ENCODE results near the gene DGKB. TPM values are rescaled to one million over a fixed set of nuclear protein-coding genes. Genes with fewer than 3 reads are reported as not detected.

DGKB gene
- total RNA-seq, 1 donor from 2014 or later = 0.72 TPM

GRCh38 chr7:14602851-14603250, 299.7 kb downstream of the DGKB start:
- no peaks in the 10 kb centered on the region for H3K27me3 Mint-ChIP-seq (ENCODE audit: low read depth)
- H3K4me1 Mint-ChIP-seq = no peaks in the 10 kb centered on the region
- TF ChIP-seq CTCF (conservative IDR thresholded peaks at IDR 0.05) = no peak
- no peak overlapping the region for H3K27ac Mint-ChIP-seq (ENCODE audit: unreplicated experiment)
- no peaks in the 10 kb centered on the region for H3K36me3 Mint-ChIP-seq (ENCODE audit: low read depth)
- no peak for DNase-seq (ENCODE audit: low read depth, low spot score)
- no peak overlapping the region for H3K4me3 Mint-ChIP-seq
- no peaks in the 10 kb centered on the region for H3K9me3 Mint-ChIP-seq

GRCh38 chr7:14600766-14601367, 301.7 kb downstream of the DGKB start:
- no peak for TF ChIP-seq CTCF (conservative IDR thresholded peaks at IDR 0.05)
- H3K27me3 Mint-ChIP-seq (ENCODE audit: low read depth) = no peaks in the 10 kb centered on the region
- H3K36me3 Mint-ChIP-seq (ENCODE audit: low read depth) = no peaks in the 10 kb centered on the region
- DNase-seq (ENCODE audit: low read depth, low spot score) = no peak
- no peak overlapping the region for H3K4me3 Mint-ChIP-seq
- no peaks in the 10 kb centered on the region for H3K4me1 Mint-ChIP-seq
- no peak overlapping the region for H3K27ac Mint-ChIP-seq (ENCODE audit: unreplicated experiment)
- H3K9me3 Mint-ChIP-seq = peaks cover 4% of the 10 kb centered on the region

DNA sequence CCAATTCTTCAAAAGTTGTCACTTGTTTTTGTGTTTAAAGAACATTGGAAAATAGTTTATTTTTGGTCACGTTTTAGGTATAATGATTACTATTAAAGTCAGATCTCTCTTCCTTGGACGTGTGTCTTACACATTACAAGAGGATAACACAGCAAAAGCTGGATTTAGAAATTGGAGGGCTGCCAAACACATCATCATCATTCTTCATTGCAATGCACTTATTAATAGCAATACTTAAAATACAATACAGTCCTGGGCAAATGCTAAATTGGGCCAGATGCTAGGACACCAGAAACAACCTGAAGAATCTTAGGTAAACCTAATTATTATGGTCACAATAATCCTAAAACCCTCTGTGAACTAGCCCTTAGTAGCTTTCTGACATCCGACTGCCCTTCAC, 303.6 kb downstream of the DGKB start:
- no peak for DNase-seq (ENCODE audit: low read depth, low spot score)
- Mint-ChIP-seq H3K9me3 (peaks cover 4% of the 10 kb centered on the region), H3K27ac (ENCODE audit: unreplicated experiment) (no peak overlapping the region), H3K36me3 (ENCODE audit: low read depth) (no peaks in the 10 kb centered on the region), H3K27me3 (ENCODE audit: low read depth) (no peaks in the 10 kb centered on the region), H3K4me1 (no peaks in the 10 kb centered on the region), H3K4me3 (no peak overlapping the region)
- TF ChIP-seq CTCF (conservative IDR thresholded peaks at IDR 0.05) = no peak

DNA sequence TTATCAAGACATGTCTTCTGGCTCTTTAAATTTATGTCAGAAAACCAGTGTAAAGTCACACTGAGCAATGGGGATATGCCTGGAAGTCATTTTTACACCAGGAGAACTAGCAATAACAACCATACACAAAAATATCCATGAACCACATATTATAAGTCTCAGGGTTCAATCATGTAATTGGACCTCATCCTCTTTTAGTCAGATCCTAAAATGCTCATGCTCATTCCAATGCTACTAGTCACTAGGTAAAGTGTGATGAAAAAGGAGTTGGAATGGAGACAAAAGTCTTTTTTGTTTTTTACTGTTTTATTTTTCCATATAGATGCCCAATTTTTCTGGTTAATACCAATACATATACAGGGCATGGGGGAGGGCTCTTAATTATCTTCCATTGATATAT, 306.1 kb downstream of the DGKB start:
- TF ChIP-seq CTCF (conservative IDR thresholded peaks at IDR 0.05) = no peak
- no peak overlapping the region for H3K4me3 Mint-ChIP-seq
- no peaks in the 10 kb centered on the region for H3K36me3 Mint-ChIP-seq (ENCODE audit: low read depth)
- no peaks in the 10 kb centered on the region for H3K4me1 Mint-ChIP-seq
- DNase-seq (ENCODE audit: low read depth, low spot score) = no peak
- H3K9me3 Mint-ChIP-seq = peaks cover 4% of the 10 kb centered on the region
- H3K27me3 Mint-ChIP-seq (ENCODE audit: low read depth) = no peaks in the 10 kb centered on the region
- H3K27ac Mint-ChIP-seq (ENCODE audit: unreplicated experiment) = no peak overlapping the region

DNA sequence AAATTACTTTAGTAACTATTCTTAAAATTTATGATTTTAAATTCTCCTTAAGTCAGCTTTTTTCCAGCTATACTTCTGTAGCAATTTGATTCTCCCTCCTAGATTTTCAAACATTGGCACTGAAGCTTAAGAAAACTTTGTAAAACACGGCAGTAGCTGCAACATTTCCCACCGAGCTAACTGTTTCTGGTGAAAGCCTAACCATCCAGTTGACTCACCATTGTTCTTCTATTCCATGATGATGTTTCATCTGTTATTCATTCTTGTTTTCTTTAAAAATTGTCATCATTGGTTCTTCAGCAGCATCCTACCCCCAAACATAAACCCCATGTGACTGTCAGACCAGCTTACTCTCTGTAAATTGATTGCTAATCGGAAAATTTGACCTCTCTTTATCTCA, 312.3 kb downstream of the DGKB start:
- TF ChIP-seq CTCF (conservative IDR thresholded peaks at IDR 0.05) = no peak
- no peak overlapping the region for H3K4me3 Mint-ChIP-seq
- H3K9me3 Mint-ChIP-seq = peaks cover 11% of the 10 kb centered on the region

More for the DNA sequence above, 312.3 kb downstream of the DGKB start:
- Mint-ChIP-seq H3K27me3 (ENCODE audit: low read depth) (no peaks in the 10 kb centered on the region), H3K4me1 (no peaks in the 10 kb centered on the region), H3K36me3 (ENCODE audit: low read depth) (peaks cover 9% of the 10 kb centered on the region), H3K27ac (ENCODE audit: unreplicated experiment) (no peak overlapping the region)
- DNase-seq (ENCODE audit: low read depth, low spot score) = no peak

All from neural crest cell (in vitro differentiated cells).